GM19463 (cell line): ENCODE results near the gene KLF1.
"Not testable (repeated sequence)": the region's sequence is repeated elsewhere in the genome, so short reads cannot be mapped to it uniquely, and the experiment has no call there.

ENCODE experiments used
- ATAC-seq: cut with Tn5 transposase; IDR thresholded peaks from one replicate; pipeline ENCODE4 v1.9.1; 2021; ENCODE audit warnings: mild to moderate bottlenecking, moderate library complexity; ENCODE audit not compliant: unreplicated experiment

Gene KLF1

GRCh38 chr19:12868540-12869112 lies 18.4 kb downstream of the KLF1 start:
- no peak for ATAC-seq

GRCh38 chr19:12867120-12868099 lies 19.6 kb downstream of the KLF1 start:
- no peak for ATAC-seq

DNA sequence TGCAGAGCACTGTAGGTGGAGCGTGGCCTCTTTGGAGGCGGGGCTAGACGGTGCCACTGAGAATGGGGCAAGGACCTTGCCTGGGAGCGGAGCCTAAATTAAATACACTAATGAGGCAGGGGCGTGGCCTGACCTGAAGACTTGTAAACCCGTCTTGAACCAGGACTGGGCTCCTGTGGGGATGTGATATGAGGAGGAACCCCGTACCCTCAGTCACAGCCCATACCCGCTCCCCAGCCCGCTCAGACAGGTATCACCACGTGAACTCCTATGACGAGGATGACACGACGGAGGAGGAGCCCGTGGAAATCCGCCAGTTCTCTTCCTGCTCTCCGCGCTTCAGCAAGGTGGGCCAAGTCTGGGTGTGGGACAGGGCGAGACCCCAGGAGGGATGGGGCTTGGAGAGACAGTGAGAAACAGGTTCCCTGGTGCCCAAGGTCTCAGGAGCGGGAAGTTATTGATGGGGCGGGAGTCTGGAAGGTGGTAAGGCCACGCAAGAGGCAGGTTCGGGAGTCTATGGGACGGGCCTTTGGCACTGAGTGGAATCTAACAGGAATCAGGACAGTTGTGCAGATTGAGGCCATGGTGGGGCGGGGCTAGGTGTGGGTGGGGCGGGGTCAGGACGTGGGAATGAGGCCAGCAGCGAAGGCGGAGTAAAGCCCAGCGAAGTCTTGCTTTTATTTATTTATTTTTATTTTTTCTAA lies 20.4 kb downstream of the KLF1 start:
- no peak for ATAC-seq

- ATAC-seq = no peak
These were observed 21.1 kb downstream of the KLF1 start for GRCh38 chr19:12865746-12866415.

DNA sequence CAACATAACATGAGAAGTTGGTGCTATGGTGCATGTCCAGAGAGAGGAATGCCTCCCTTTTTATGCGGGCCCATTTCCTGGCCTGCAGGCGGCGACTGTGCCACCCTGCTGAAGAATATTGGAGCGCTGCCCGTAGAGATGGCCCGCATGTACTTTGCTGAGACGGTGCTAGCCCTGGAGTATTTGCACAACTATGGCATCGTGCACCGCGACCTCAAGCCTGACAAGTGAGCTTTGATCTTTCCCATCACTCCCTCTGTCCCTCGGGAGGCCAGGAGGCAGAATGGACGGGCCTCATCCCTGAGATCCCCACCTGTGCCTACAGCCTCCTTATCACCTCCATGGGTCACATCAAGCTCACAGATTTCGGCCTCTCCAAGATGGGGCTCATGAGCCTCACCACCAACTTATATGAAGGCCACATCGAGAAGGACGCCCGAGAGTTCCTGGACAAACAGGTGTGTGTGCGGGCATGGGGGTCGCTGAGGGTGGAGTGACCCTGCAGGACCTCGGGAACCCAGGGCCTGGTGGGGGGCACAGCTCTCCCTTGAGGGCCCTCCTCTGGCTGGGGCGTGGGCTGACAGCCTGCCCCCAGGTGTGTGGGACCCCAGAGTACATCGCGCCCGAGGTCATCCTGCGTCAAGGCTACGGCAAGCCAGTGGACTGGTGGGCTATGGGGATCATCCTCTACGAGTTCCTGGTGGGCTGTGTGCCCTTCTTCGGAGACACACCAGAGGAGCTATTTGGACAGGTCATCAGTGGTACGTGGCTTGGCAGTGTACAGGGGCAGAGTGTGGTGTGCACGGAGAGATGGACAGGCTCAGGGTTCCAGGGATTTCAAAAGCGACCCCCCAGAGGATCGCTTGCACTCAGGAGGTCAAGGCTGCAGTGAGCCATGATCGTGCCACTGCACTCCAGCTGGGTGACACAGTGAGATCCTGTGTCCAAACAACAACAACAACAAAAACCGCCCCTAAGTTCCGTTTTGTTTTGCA lies 22.0 kb downstream of the KLF1 start:
- no peak for ATAC-seq

DNA sequence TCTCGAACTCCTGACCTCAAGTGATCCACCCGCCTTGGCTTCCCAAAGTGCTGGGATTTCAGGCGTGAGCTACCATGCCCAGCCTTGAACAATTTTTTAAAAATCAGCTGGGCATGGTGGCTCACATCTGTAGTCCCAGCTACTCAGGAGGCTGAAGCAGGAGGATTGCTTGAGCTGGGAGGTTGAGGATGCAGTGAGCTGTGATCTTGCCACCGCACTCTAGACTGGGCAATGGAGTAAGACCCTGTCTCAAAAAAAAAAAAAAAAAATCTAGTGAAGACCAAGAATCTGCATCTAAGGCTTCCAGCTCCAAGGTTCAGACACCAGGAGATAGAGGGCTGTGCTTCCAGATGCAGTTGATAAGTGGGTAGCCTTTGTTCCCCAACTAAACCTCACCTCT lies 22.9 kb downstream of the KLF1 start:
- ATAC-seq = no peak

DNA sequence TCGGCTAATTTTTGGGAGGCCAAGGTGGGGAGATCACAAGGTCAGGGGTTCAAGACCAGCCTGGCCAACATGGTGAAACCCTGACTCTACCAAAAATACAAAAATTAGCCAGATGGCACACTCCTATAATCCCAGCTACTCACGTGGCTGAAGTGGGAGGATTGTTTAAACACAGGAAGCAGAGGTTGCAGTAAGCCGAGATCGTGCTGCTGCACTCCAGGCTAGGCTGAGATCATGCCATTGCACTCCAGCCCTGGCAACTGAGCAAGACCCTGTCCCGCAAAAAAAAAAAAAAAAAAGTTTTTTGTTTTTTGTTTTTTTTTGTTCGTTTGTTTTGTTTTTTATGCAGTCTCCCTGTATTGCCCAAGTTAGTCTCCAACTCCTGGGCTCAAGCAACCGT lies 27.5 kb downstream of the KLF1 start:
- no peak for ATAC-seq

DNA sequence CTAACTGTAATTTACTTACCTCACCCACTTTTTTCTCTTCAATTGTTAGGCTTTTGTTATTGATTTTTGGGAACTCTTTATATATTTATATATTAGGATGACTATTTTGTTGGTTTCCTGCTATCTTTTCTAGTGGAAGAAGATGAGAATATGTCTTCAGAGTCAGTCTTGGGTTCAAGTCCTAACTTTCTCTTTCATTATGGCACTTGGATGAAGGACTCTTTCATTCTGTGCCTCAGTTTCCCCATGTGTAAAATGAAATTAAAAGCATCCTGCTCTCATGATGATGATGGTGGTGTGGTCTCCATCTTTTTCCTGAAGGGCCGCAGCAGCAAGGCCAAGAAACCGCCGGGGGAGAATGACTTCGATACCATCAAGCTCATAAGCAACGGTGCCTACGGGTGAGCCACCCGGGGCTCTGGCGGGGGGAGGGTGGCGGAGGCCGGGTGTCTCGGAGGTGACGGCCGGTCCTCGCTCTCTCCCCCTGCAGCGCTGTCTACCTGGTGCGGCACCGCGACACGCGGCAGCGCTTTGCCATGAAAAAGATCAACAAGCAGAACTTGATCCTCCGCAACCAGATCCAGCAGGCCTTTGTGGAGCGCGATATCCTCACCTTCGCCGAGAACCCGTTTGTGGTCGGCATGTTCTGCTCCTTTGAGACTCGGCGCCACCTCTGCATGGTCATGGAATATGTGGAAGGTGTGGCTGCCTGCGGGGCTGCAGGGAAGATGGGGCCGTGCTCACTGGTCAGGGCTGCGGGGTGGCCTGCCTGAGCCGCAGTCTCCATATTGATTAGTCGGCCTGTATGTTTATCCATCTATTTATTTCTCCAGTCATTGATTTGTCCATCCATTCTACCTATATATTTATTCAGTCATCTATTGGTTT lies 28.7 kb downstream of the KLF1 start:
- ATAC-seq = no peak

- no peak for ATAC-seq
These were observed 30.3 kb downstream of the KLF1 start for GRCh38 chr19:12856653-12857052.

DNA sequence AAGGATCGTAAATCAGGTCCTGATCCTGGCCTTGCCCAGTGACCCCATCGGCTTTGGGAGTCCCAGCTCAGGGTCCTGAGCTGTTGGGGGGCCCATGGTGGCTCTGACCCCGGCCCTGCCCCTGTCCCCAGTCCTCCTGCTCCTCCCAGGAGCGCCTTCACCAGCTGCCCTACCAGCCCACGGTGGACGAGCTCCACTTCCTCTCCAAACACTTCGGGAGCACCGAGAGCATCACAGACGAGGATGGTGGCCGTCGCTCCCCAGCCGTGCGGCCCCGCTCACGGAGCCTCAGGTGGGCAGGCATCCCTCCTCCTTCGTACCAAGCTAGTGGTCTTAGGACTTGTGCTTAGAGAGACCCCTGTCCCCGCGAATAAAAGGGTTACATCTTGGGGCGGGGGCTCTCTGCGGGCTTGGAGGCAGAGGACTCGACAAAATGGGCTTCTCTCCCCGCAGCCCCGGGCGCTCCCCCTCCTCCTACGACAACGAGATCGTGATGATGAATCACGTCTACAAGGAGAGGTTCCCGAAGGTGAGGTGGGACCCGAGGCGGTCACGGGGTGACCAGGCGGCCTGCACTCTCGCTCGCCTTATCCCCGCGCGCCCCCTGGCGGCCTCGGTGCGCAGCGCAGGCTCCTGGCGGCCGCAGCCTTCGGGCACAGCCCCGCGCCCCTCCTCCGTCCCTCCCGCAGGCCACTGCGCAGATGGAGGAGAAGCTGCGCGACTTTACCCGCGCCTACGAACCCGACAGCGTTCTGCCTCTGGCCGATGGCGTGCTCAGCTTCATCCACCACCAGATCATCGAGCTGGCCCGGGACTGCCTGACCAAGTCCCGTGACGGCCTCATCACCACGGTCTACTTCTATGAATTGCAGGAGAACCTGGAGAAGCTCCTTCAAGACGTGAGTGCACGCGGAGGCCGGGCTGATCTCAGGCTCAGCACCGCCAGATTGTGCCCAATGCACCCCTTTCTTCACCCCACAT lies 39.6 kb downstream of the KLF1 start:
- ATAC-seq = no peak

DNA sequence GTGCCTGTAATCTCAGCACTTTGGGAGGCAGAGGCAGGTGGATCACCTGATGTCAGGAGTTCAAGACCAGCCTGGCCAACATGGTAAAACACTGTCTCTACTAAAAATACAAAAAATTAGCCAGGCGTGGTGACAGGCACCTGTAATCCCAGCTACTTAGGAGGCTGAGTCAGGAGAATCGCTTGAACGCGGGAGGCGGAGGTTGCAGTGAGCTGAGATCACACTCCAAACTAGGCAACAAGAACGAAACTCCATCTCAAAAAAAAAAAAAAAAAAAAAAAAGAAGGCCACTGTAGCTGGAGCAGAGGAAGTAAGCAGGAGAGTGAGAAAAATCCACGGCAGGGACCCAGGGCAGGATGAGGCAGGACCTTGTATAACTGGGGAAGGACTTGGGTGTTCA lies 40.4 kb downstream of the KLF1 start:
- ATAC-seq = not testable (repeated sequence)

DNA sequence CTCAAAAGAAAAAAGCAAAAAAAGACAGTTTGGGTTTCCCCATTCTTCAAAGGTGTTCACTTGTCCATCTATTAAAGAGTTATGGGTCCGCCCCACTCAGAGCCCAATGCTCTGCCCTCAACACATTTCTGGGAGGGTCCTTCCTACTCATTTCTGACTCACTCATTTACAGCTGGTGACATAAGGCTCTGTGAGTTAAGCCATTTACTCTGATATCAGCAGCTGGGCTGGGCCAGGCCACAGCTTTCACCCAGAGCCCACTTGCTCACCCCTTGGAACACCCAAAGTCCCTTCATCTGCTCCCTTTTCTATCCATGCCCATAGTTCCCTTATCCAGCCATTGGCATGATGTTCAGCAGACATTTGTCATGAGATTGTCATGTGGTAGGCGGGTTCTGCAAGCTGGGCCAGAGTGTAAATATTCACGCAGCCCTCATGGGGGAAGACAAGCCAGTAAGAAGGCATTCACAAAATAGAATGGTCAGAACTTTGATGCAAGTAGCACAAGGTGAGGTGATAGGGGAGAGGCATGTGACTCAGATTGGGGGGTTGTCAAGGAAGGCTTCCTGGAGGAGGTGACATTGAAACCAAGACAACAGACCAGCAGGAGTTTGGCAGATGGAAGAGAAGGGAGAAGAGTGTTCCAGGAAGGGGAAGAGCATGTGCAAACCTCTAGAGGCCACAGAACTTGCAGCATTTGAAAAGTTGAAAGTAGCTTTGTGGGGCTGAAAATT lies 42.8 kb downstream of the KLF1 start:
- ATAC-seq = no peak

GRCh38 chr19:12843328-12843727 lies 43.7 kb downstream of the KLF1 start:
- ATAC-seq = no peak

GRCh38 chr19:12842511-12842910 lies 44.5 kb downstream of the KLF1 start:
- no peak for ATAC-seq

DNA sequence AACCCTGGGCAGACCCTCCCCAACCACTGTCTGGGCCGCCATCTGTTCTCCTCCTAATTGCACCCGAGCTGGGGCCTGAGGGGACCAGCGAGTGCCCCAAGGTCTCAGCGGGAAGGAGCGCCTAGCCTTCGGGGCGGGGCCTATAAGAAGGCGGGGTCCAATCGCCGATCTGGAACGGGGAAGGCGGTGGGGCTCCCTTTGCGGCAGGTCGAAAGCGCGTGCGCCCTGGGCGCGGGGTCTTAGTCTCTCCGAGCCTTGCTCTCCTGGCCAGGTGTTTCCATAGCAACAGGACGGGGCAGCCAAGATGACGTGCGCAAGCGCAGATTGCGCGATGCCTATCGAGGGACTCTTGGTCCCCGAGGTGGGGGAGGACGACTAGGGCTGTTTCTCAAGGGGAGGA lies 45.9 kb downstream of the KLF1 start:
- ATAC-seq = no peak

DNA sequence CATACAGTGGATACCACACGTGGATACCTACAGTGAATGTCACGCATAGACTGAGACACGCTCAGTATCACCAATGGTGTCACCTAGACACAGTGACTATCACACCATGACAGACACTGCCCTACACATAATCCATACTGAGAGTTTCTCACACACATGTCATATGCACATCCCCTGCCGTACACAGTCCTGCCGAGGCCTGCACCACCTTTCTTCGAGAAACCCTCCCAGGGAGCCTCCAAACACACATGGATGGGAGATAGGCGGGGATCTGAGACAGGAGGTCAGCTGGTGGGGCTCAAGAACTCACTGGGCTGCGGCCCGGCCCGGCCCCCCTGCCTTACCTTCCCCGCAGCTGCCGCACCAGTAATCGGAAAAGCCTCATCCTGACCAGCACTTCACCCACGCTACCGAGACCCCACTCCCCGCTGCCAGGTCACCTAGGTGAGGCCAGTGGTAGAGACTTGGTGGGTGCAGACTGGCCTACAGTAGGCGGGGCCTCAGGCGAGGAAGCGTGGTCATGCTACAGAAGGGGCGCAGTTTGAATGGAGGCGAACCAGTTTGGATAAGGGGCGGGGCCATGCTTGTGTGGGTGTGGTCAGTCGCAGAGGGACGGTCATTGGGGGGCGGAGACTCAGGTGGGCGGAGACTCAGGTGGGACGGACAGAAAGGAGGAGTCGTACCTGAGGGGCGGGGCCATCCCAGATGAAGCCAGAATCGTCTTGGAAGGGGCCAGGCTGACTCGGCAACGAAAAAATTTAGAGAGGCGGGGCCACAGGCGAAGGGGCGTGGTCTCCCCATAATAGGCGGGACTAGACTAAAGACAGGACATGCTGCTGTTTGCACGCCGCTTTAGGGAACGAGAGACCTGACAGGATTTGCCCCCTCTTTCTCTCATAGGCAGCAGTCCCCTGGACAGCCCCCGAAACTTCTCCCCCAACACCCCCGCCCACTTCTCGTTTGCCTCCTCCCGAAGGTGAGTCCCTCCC lies 46.6 kb downstream of the KLF1 start:
- ATAC-seq = no peak
